Esophagus (tissue), 2 donors: ENCODE measurements around the gene SATB2. TPM values are rescaled to one million over a fixed set of nuclear protein-coding genes. Genes with fewer than 3 reads are reported as not detected.

Experiments
- H3K27ac ChIP-seq, 2 donors: one replicate each; pipeline ENCODE4 v1.5.1; 2013; ENCODE audit warnings: low read depth in 2 of 2, mild to moderate bottlenecking in 2 of 2, inconsistent platforms in 1 of 2, low read length in 1 of 2, moderate library complexity in 1 of 2
- H3K27me3 ChIP-seq, 2 donors: one replicate each; pipeline ENCODE4 v1.6.1; 2013; ENCODE audit warnings: low read length in 2 of 2, control low read depth in 1 of 2, mild to moderate bottlenecking in 1 of 2; ENCODE audit not compliant: insufficient read depth in 2 of 2, control insufficient read depth in 1 of 2
- H3K36me3 ChIP-seq, 2 donors: one replicate each; pipeline ENCODE4 v1.6.1; 2013; ENCODE audit warnings: low read length in 1 of 2; ENCODE audit not compliant: control insufficient read depth in 2 of 2, insufficient read depth in 2 of 2
- H3K4me1 ChIP-seq, 2 donors: one replicate each; pipeline ENCODE4 v1.6.1; 2013; ENCODE audit warnings: low read length in 1 of 2; ENCODE audit not compliant: control insufficient read depth in 2 of 2, insufficient read depth in 2 of 2
- H3K4me3 ChIP-seq, 2 donors: one replicate each; pipeline ENCODE4 v1.5.1; 2013; ENCODE audit warnings: low read length in 2 of 2, mild to moderate bottlenecking in 2 of 2, low read depth in 1 of 2, moderate library complexity in 1 of 2
- H3K9me3 ChIP-seq, 2 donors: one replicate each; pipeline ENCODE4 v1.6.1; 2013; ENCODE audit warnings: mild to moderate bottlenecking in 2 of 2, low read depth in 1 of 2, low read length in 1 of 2, moderate library complexity in 1 of 2; ENCODE audit not compliant: control insufficient read depth in 2 of 2, insufficient read depth in 1 of 2
- WGBS, 2 donors: extraction: QIAGEN DNeasy Blood & Tissue Kit; methylation state at CpG; one replicate each; pipeline ENCODE4 v1.1.7; 2013; 5-methylcytosine and 5-hydroxymethylcytosine counted together
- polyA plus RNA-seq, 2 donors: library from polyadenylated mRNA; stranded (reverse); fragments of 200-250 nt; gene quantifications; one replicate each; pipeline ENCODE4 v1.2.3, GENCODE V29; 2013
- donor health status: healthy with polysubstance abuse.
- donor health status: Bipolar disorder and iron deficiency.

The SATB2 gene
- polyA plus RNA-seq, 2 donors: 0.33 to 0.57 TPM

DNA sequence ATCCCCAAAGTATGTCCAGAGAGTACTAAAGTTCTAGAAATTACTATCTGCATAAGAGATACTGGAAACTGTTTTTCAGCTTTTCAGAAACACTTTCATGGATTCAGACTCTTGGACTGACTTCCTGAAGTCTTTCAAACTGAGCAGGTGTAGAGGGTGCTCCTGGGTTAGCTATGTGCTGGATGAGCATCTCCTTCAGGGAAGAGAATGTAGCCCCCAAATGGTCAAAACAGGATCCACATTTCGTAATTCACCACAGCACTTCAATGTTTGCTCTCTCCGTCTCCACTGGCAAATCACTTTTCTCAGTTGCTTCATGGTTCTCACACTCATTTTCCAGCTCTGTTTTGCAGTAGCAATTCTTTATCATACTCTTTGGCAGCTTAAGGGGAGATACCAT, 23.2 kb upstream of the SATB2 start:
- Histone ChIP-seq H3K27ac (no peak overlapping the region), H3K4me1 (no peaks in the 10 kb centered on the region)
- WGBS, 2 donors: 60 to 76% methylated on average over 2 of the region's 2 CpGs

DNA sequence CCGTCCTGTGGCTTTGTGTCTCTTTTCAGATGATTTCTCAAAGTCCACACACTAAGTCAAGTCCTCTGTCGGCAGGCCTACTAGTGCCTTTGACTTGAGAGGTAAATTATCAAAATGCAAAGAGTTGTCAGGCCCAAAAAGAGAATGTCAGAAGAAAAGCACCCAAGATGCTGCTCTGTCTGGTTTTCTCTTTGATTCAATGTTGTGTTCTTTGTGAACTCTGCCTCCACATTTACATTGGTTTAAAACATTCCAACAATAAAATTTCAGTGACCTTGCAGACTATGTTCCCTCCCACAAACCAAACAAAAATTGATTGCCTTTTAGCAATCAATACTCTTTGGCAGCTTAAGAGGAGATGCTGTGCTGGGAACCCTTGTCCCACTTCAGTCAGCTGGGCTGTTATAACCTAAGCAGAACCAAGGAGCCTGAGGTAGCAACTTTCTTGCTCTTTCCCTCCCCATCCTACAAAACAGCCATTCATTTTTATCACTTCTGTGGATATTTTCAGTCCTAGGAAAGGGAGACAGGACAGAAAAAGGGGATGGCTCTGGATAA, 19.6 kb upstream of the SATB2 start:
- Histone ChIP-seq H3K4me1 (no peaks in the 10 kb centered on the region), H3K4me3 (no peak overlapping the region), H3K9me3 (no peaks in the 10 kb centered on the region), H3K36me3 (no peaks in the 10 kb centered on the region), H3K27me3 (peaks cover 4 to 10% of the 10 kb centered on the region in 2 donors), H3K27ac (no peak overlapping the region)
- 75 to 76% methylated on average over 2 of the region's 2 CpGs for WGBS, 2 donors

More for the DNA sequence above, 23.2 kb upstream of the SATB2 start:
- Histone ChIP-seq H3K36me3 (no peaks in the 10 kb centered on the region), H3K4me3 (no peak overlapping the region), H3K9me3 (no peaks in the 10 kb centered on the region), H3K27me3 (peaks cover 0 to 4% of the 10 kb centered on the region in 2 donors)

DNA sequence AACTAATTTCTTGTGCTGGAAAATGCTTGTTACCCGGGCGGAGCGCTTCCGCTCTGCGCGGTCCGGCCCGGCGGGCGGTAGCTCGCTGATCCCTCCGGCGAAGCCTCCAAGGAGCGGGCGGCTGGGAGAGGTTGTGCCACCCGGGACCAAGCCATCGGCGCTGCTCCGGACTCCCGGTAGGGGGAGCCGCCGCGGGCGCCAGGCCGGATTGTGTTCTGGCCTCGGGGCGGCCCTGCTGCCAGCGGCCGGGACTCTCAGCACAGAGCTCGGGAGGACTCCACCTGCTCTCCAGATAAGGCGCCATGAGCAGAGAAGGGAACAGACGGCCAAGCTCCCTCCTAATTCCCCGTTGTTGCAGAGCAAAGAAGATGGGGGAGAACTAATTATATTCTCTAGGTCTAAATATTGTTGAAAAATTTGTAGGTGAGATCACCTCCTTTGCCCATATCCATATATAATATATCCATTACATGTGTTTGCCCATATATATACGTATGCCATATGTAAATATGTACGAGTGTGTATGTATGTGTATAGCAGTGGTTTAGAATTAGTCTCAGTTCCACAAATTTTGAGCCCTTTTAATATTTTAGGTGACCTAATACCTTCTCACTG, 13.8 kb upstream of the SATB2 start:
- 6 to 9% methylated on average over 35 of the region's 35 CpGs for WGBS, 2 donors
- Histone ChIP-seq H3K4me3 (no peak overlapping the region), H3K9me3 (no peaks in the 10 kb centered on the region), H3K27me3 (peaks cover 4 to 35% of the 10 kb centered on the region in 2 donors), H3K4me1 (peaks cover 3 to 4% of the 10 kb centered on the region in 2 donors), H3K36me3 (no peaks in the 10 kb centered on the region), H3K27ac (no peak overlapping the region)

DNA sequence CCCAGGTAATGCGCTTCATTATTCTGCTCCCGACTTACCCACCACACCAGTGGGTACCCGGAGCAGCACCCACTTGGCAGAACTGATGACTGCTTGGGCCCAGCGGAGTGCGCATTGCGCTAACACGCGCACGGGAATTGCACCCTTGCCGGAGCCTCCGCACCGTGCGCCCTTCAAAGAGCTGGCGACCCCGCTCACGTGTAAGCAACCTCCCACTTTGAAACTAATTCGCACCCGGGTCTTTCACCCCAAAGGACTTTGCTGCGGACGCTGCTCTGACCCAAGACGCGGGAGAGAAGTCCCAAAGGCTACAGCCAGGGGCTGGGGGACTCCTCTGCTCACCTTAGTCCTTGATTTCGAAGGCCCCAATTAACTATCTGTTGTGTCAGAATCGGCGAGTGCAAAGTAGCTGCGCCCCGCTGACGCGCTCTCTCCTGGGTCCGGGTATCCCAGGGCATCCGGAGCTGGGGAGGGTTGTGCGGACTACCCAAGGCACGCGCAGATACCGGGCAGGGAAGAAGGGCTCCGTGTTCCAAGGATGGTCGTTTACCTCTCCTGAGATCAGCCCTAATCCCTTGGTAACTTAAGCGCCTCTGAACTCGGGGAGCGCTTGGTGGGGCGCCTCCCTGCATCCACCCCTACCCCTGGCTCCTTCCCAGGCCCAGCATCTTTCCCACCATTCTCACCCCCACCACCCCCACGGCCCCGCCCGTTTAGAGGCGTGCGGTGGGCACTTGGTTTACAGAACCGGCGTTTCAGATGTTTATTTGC, 13.1 kb upstream of the SATB2 start:
- Histone ChIP-seq H3K4me1 (peaks cover 3 to 4% of the 10 kb centered on the region in 2 donors), H3K4me3 (no peak overlapping the region), H3K9me3 (no peaks in the 10 kb centered on the region), H3K27ac (no peak overlapping the region), H3K36me3 (no peaks in the 10 kb centered on the region), H3K27me3 (peaks cover 10 to 41% of the 10 kb centered on the region in 2 donors)
- WGBS, 2 donors: 6 to 9% methylated on average over 48 of the region's 48 CpGs

DNA sequence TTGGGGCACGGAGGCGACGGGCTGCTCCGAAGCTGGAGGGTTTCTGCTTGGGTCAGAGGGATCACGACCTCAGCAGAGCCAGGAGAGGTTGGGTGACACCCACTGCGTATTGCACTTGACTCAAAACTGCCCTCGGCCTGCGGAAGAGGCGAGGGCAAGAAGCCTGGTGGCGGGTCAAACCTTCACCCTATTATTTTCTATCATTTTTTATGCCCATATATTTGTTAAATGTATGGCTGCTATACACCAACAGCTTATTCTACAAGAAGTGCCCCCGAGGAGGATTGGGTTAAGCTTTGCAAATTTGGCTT, 12.6 kb upstream of the SATB2 start:
- Histone ChIP-seq H3K4me1 (peaks cover 3 to 4% of the 10 kb centered on the region in 2 donors), H3K4me3 (no peak overlapping the region), H3K36me3 (no peaks in the 10 kb centered on the region), H3K27me3 (peaks cover 8 to 41% of the 10 kb centered on the region in 2 donors), H3K27ac (no peak overlapping the region), H3K9me3 (no peaks in the 10 kb centered on the region)
- WGBS, 2 donors: 8 to 13% methylated on average over 11 of the region's 11 CpGs

DNA sequence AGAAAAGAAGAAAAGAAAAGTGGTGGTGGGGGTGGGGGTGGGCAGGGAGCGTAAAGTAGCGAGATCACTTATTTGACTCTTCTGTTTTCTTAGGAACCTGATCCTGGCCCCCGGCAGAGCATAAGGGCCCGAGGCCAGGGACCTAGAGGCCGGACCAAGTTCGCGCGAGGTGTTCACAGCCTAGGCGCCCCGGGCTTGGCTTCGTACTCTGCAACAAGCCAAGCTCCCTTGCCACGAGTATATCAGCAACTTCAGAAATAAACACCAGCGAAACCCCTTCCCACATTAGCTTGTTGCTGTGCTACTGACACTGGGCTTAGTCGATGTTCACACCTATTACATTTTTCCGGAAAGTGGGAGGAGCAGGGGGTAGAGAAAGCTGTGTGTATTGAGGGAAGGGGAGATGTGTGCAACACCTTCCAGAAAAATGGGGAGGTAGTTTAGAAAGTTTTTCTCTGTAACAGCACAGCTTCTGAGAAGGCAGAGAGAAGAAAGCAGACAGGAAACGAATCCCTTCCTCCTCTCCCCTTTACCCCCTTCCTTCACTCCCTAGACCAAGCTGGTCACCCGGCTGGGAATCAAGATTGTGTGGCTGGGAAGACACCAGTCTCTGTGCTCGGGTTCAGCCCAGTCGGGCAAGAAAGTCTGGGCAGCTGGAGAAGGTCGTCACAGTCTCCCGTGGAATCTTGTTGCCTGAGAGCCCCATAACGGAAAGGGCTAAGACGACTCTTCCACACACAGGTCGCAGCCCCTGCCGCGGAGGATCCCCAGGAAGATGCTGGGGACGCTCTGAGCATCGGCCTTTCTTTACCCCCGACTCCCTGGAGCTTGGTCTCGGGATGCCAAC, 12.0 kb upstream of the SATB2 start:
- H3K4me3 ChIP-seq: no peak overlapping the region
- peaks cover 7 to 43% of the 10 kb centered on the region in 2 donors for H3K27me3 ChIP-seq
- WGBS, 2 donors: 11 to 15% methylated on average over 30 of the region's 30 CpGs

DNA sequence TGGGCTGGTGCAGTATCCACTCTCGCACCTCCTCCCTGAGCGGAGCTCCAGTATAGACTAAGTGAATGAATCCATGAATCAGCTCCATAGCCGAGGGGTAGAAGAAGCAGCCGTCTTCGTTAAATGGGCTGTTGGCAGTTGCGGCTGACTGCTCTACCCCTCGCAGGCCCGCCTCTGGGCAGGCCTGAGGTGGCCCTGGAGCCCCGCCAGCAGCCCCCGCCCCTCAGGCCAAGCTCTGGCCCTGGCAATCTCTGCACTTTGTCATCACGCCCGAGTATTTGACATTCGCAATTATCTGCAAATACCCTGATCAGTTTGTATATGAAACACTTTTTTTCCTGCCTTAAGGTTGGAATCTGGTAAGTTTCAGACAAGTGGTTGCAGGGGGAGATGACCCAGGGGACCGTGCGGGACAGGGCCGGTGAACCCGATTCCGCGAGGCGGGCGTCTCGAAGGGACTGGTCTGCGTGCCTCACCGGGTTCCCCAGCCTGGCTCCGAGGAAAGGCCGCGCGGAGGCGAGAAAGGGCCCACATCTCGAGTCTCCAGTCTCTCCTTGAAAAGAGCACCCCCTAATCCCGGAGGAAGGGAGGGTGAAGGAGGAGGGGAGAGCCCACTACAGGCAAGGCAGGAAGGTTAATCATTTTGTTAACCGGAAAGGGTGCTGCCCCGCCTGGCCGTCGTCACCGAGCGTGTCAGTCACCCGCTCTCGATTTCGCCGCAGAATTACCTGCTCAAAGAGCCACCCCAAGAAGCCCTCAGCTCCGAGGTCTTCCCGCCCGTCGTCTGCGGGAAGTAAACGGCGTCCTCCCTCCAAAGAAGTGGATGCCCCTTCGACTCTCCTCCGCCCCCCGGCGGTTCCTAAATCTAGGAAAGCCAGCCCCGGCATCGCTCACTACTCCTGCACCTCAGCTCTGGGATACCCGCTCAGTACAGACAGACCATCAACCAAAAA, 11.1 kb upstream of the SATB2 start:
- Histone ChIP-seq H3K9me3 (peaks cover 0 to 3% of the 10 kb centered on the region in 2 donors), H3K36me3 (no peaks in the 10 kb centered on the region), H3K4me3 (no peak overlapping the region), H3K27ac (no peak overlapping the region), H3K4me1 (peaks cover 8 to 9% of the 10 kb centered on the region in 2 donors), H3K27me3 (peaks cover 7 to 50% of the 10 kb centered on the region in 2 donors)
- 9 to 13% methylated on average over 55 of the region's 55 CpGs for WGBS, 2 donors

More for the DNA sequence above, 12.0 kb upstream of the SATB2 start:
- Histone ChIP-seq H3K36me3 (no peaks in the 10 kb centered on the region), H3K9me3 (peaks cover 0 to under 1% of the 10 kb centered on the region in 2 donors), H3K4me1 (peaks cover 3 to 4% of the 10 kb centered on the region in 2 donors), H3K27ac (no peak overlapping the region)

DNA sequence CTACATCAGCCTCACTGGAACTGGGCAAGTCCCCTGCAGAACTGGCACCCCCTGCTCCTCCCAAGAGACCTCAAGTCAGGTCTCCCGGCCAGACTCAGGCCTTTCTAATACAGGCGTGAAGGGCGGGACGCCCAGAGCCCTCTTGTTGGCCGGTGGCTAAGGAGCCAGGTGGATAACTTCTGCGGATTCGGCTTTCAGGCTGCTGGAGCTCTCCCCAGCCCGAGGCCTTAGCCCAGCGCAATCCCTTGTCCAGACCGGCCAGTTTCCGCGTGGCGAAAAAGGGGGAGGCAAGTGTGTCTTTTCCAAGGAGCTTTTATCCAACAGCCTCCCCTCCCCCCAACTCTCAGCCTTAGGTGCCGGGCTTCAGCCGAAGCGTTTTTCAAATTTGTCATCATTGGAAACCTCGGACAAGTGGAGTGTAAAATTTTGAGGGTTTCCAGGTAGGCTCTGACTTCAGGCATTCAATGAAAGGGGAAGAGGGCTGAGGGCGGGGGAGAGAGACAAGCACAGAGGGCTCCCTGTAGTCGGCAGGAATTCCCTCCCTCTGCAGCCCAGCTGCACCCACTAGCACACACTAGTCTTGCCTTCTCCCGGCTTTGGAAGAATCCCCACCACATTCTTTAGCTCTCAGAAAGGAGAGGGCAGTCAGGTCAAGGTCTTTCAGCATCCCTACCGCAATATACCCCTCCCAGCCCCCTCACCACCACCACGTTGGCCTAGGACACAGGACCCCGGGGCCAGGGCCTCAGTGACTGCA, 9.5 kb upstream of the SATB2 start:
- H3K36me3 ChIP-seq: no peaks in the 10 kb centered on the region
- peaks cover 13 to 16% of the 10 kb centered on the region in 2 donors for H3K4me1 ChIP-seq
- no peak overlapping the region for H3K4me3 ChIP-seq
- H3K27ac ChIP-seq: no peak overlapping the region
- peaks cover 2 to 4% of the 10 kb centered on the region in 2 donors for H3K9me3 ChIP-seq
- H3K27me3 ChIP-seq: peaks cover 7 to 64% of the 10 kb centered on the region in 2 donors
- WGBS, 2 donors: 17 to 26% methylated on average over 23 of the region's 23 CpGs
